ENCODE measurements around the gene FAM107B. TPM values are rescaled to one million over a fixed set of nuclear protein-coding genes. Genes with fewer than 3 reads are reported as not detected.
"Not testable (repeated sequence)": the region's sequence is repeated elsewhere in the genome, so short reads cannot be mapped to it uniquely, and the experiment has no call there.

FAM107B gene
- total RNA-seq, 1 donor from 2014 or later: 82.2 TPM

GRCh38 chr10:14594878-14595525, 179.7 kb downstream of the FAM107B start:
- Mint-ChIP-seq H3K4me1 (ENCODE audit: low read depth) (peaks cover 38% of the 10 kb centered on the region), H3K27me3 (no peaks in the 10 kb centered on the region), H3K27ac (peak overlapping the region; percentile 46), H3K36me3 (ENCODE audit: insufficient read depth) (peaks cover 17% of the 10 kb centered on the region), H3K9me3 (ENCODE audit: low read depth) (no peaks in the 10 kb centered on the region), H3K4me3 (ENCODE audit: low read depth) (no peak overlapping the region)
- DNase-seq (ENCODE audit: low spot score, unreplicated experiment): no peak
- TF ChIP-seq CTCF (IDR thresholded peaks at IDR 0.05; ENCODE audit: unreplicated experiment): no peak

- no peak for DNase-seq (ENCODE audit: low spot score, unreplicated experiment)
- no peak overlapping the region for H3K27ac Mint-ChIP-seq
- peaks cover 17% of the 10 kb centered on the region for H3K36me3 Mint-ChIP-seq (ENCODE audit: insufficient read depth)
- no peaks in the 10 kb centered on the region for H3K9me3 Mint-ChIP-seq (ENCODE audit: low read depth)
- no peak for TF ChIP-seq CTCF (IDR thresholded peaks at IDR 0.05; ENCODE audit: unreplicated experiment)
- H3K27me3 Mint-ChIP-seq: no peaks in the 10 kb centered on the region
- peaks cover 41% of the 10 kb centered on the region for H3K4me1 Mint-ChIP-seq (ENCODE audit: low read depth)
- H3K4me3 Mint-ChIP-seq (ENCODE audit: low read depth): no peak overlapping the region
Measured at GRCh38 chr10:14593806-14594205, 180.9 kb downstream of the FAM107B start.

- no peaks in the 10 kb centered on the region for H3K9me3 Mint-ChIP-seq (ENCODE audit: low read depth)
- TF ChIP-seq CTCF (IDR thresholded peaks at IDR 0.05; ENCODE audit: unreplicated experiment): no peak
- peaks cover 47% of the 10 kb centered on the region for H3K4me1 Mint-ChIP-seq (ENCODE audit: low read depth)
- no peak overlapping the region for H3K27ac Mint-ChIP-seq
- H3K36me3 Mint-ChIP-seq (ENCODE audit: insufficient read depth): peaks cover 13% of the 10 kb centered on the region
- no peak for DNase-seq (ENCODE audit: low spot score, unreplicated experiment)
- no peak overlapping the region for H3K4me3 Mint-ChIP-seq (ENCODE audit: low read depth)
- no peaks in the 10 kb centered on the region for H3K27me3 Mint-ChIP-seq
Measured at GRCh38 chr10:14592566-14592965, 182.1 kb downstream of the FAM107B start.

- no peak for TF ChIP-seq CTCF (IDR thresholded peaks at IDR 0.05; ENCODE audit: unreplicated experiment)
- Mint-ChIP-seq H3K4me3 (ENCODE audit: low read depth) (no peak overlapping the region), H3K4me1 (ENCODE audit: low read depth) (peaks cover 48% of the 10 kb centered on the region), H3K27ac (peak overlapping the region; percentile 72), H3K27me3 (no peaks in the 10 kb centered on the region), H3K36me3 (ENCODE audit: insufficient read depth) (peaks cover 13% of the 10 kb centered on the region), H3K9me3 (ENCODE audit: low read depth) (no peaks in the 10 kb centered on the region)
- DNase-seq (ENCODE audit: low spot score, unreplicated experiment): no peak
Measured at GRCh38 chr10:14592026-14592425, 182.7 kb downstream of the FAM107B start.

GRCh38 chr10:14588938-14589294, 185.8 kb downstream of the FAM107B start:
- DNase-seq (ENCODE audit: low spot score, unreplicated experiment); H3K4me3 Mint-ChIP-seq (ENCODE audit: low read depth); H3K36me3 Mint-ChIP-seq (ENCODE audit: insufficient read depth); H3K27me3 Mint-ChIP-seq; H3K9me3 Mint-ChIP-seq (ENCODE audit: low read depth): not testable (repeated sequence)
- Mint-ChIP-seq H3K27ac (peak overlapping the region; percentile 93), H3K4me1 (ENCODE audit: low read depth) (peaks cover 53% of the 10 kb centered on the region)
